HEK293T (cell line): ENCODE results near the gene C10orf71.

Experiments
- CTCF ChIA-PET: fragments of 350-600 bp; formaldehyde crosslinking; extraction: SDS; loops from one replicate; lab custom pipeline; 2021; ENCODE audit warnings: antibody characterized with exemption, inconsistent platforms; lab: Yijun Ruan, JAX
- POLR2A ChIA-PET: fragments of 350-600 bp; formaldehyde crosslinking; extraction: SDS; loops from one replicate; lab custom pipeline; 2020; ENCODE audit warnings: antibody characterized with exemption, inconsistent platforms; lab: Yijun Ruan, JAX
- DNase-seq: peaks from one replicate; pipeline ENCODE4 v3.0.0; 2012; ENCODE audit warnings: mixed read lengths; ENCODE audit errors: extremely low spot score
- ARNT ChIP-seq: fragments of 450-650 bp; IDR thresholded peaks from 2 replicates; pipeline ENCODE4 v1.6.1; 2017; ENCODE audit warnings: mild to moderate bottlenecking
- BHLHE40 ChIP-seq: fragments of 450-650 bp; IDR thresholded peaks from 2 replicates; pipeline ENCODE4 v1.6.1; 2016; ENCODE audit warnings: mild to moderate bottlenecking, moderate library complexity, borderline replicate concordance
- CTBP1 ChIP-seq: fragments of 450-650 bp; IDR thresholded peaks from 2 replicates; pipeline ENCODE4 v1.6.1; 2016; ENCODE audit warnings: borderline replicate concordance
- ELF4 ChIP-seq: fragments of 450-650 bp; IDR thresholded peaks from 2 replicates; pipeline ENCODE4 v1.6.1; 2017; ENCODE audit warnings: antibody characterized with exemption
- FOXA1 ChIP-seq: fragments of 450-650 bp; IDR thresholded peaks from 2 replicates; pipeline ENCODE4 v1.6.1; 2016; ENCODE audit warnings: mild to moderate bottlenecking
- FOXK2 ChIP-seq: fragments of 450-650 bp; IDR thresholded peaks from 2 replicates; pipeline ENCODE4 v1.6.1; 2016; ENCODE audit warnings: mild to moderate bottlenecking
- FOXM1 ChIP-seq: fragments of 450-650 bp; IDR thresholded peaks from 2 replicates; pipeline ENCODE4 v1.6.1; 2017; ENCODE audit warnings: mild to moderate bottlenecking, borderline replicate concordance
- HDGF ChIP-seq: fragments of 450-650 bp; IDR thresholded peaks from 2 replicates; pipeline ENCODE4 v1.6.1; 2017; ENCODE audit warnings: antibody characterized with exemption, borderline replicate concordance
- L3MBTL2 ChIP-seq: fragments of 450-650 bp; conservative IDR thresholded peaks from 2 replicates; pipeline ENCODE4 v1.6.1; 2016; ENCODE audit warnings: mild to moderate bottlenecking
- LEF1 ChIP-seq: fragments of 450-650 bp; IDR thresholded peaks from 2 replicates; pipeline ENCODE4 v1.6.1; 2017; ENCODE audit warnings: mild to moderate bottlenecking, borderline replicate concordance
- NFRKB ChIP-seq: fragments of 450-650 bp; IDR thresholded peaks from 2 replicates; pipeline ENCODE4 v1.6.1; 2016; ENCODE audit warnings: mild to moderate bottlenecking, moderate library complexity
- SP1 ChIP-seq: fragments of 450-650 bp; IDR thresholded peaks from 2 replicates; pipeline ENCODE4 v1.6.1; 2017
- SUZ12 ChIP-seq: fragments of 450-650 bp; IDR thresholded peaks from 2 replicates; pipeline ENCODE4 v1.6.1; 2016; ENCODE audit warnings: mild to moderate bottlenecking
- TARDBP ChIP-seq: fragments of 450-650 bp; IDR thresholded peaks from 2 replicates; pipeline ENCODE4 v1.6.1; 2016
- ZNF384 ChIP-seq: fragments of 450-650 bp; IDR thresholded peaks from 2 replicates; pipeline ENCODE4 v1.6.1; 2016
- TF ChIP-seq, protein P1 (sequence below): fragments of 450-650 bp; IDR thresholded peaks from 2 replicates; pipeline ENCODE4 v1.6.1; 2016

C10orf71 gene

DNA sequence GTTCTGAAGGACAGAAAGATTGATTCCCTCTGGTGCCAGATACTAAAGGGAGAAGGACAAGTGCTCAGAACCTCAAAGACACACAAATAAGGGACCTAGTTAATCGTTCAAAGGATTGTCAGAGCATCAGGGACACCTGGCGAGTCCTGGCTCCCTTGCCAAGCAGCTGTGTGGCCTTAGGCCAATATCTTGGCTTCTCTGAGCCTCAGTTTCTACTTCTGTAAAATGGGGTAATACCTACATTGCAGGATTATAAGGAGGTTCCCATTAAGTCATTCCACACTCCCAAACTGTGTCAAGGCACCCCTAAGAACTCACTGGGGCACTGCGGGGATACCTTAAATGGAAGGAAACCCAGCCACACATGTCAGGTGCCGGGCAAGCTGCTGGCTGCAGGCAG, 67.5 kb downstream of the C10orf71 start:
- no peak for TF ChIP-seq FOXM1
- no peak for TF ChIP-seq TARDBP
- TF ChIP-seq ELF4, result no peak

DNA sequence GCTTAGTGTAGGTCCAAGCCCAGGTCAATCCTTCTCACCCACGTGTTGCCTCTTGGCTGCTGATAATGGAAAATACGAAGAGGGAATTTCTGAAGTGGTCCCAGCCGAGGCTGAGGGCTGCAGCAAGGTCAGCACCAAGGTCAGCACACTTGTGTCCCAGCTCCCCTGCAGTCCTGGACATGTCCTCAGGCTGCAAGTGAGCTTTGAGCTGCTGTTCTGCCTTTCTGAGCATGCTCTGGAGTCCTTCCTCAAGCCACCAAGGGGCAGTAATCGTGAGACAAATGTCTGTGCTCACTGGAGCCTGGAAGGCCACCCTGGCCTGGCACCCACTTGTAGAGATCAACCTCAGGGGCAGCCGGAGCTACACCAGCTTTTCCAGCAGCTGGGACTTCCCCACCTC, 68.6 kb downstream of the C10orf71 start:
- POLR2A ChIA-PET, result no interaction called here
- TF ChIP-seq SP1 (no peak), FOXA1 (no peak), ELF4 (no peak), NFRKB (no peak), SUZ12 (no peak)
- CTCF ChIA-PET, result no interaction called here
- no peak for DNase-seq

More for the DNA sequence above, 67.5 kb downstream of the C10orf71 start:
- CTCF ChIA-PET, result interaction anchor here (0.9 kb wide), 1 partner anchor 711 kb away, joined by 3 read pairs; no protein-coding TSS in a partner anchor
- POLR2A ChIA-PET, result no interaction called here
- DNase-seq, result no peak

DNA sequence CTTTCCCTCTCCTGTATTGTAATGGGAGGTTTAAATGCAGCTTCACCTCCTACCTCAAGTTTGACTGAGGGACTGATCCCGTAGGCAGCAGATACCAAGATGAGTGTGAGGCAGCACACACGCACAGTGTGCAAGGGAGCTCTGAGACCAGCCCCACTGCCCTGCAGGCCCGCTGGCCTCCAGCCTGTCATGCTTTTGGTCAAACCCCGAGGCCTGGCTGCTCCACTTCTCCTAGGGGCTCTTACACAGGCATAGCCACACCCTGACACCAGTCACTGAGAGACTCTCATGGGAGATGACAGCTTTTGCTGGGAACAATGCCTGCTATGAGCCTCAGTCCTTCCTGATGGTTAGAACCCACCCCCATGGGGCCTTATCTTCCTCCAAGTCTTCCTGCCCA, 69.3 kb downstream of the C10orf71 start:
- POLR2A ChIA-PET, result no interaction called here
- DNase-seq, result no peak
- CTCF ChIA-PET, result no interaction called here
- TF ChIP-seq SP1 (no peak), FOXM1 (no peak), CTBP1 (no peak), L3MBTL2 (no peak), TARDBP (no peak), BHLHE40 (no peak), HDGF (no peak), SUZ12 (no peak), ARNT (no peak), LEF1 (no peak), FOXA1 (no peak), NFRKB (no peak)

DNA sequence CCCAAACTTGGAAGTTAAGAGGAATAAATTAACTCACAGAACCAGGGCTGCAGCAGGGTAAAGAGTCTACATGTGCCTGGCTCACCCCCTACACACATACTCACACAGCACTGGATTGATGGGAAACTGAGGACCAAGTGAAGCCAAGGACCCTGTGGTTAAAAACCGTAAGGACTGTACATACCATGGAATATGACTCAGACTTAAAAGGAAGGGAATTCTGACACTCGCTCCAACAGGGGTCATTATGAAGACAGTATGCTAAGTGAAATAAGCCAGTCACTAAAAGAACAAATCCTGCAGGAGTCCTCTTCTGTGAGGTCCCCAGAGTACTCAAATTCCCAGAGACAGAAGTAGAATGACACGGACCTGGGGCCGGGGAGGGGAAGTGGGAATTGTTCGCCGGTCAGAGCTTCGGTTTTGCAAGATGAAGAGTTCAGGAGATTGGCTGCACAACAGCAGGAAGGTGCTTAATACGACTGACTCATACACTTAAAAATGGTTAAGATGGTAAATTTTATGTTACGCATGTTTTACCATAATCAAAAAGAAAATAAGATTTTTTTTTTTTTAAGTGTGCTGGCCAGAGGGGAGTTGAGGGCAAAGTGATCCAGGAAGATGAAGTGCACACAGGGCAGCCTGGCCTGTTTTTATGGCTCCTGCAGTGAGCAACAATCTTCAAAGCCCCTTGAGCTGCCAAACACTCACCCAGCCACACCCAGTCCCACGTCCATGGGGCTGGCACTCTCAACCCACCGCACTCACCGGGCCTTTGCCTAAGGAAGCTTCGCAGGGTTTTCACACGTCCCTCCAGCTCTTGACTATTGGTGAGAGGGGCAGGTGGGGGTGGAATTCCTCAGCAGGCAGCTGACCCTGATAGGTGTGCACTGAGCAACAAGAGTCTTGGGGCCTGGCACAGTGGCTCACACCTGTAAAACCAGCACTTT, 70.5 kb downstream of the C10orf71 start:
- TF ChIP-seq TARDBP (no peak), SUZ12 (no peak), FOXA1 (no peak), HDGF (no peak), ELF4 (no peak), SP1 (no peak), ZNF384 (no peak), FOXM1 (no peak), FOXK2 (no peak), LEF1 (no peak), L3MBTL2 (no peak), CTBP1 (no peak), ARNT (no peak), BHLHE40 (no peak), NFRKB (no peak)
- TF ChIP-seq, protein P1, sequence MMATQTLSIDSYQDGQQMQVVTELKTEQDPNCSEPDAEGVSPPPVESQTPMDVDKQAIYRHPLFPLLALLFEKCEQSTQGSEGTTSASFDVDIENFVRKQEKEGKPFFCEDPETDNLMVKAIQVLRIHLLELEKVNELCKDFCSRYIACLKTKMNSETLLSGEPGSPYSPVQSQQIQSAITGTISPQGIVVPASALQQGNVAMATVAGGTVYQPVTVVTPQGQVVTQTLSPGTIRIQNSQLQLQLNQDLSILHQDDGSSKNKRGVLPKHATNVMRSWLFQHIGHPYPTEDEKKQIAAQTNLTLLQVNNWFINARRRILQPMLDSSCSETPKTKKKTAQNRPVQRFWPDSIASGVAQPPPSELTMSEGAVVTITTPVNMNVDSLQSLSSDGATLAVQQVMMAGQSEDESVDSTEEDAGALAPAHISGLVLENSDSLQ, result no peak
- CTCF ChIA-PET, result interaction anchor here (0.7 kb wide), 1 partner anchor 17 kb away, joined by 4 read pairs; no protein-coding TSS in a partner anchor
- DNase-seq, result no peak
- POLR2A ChIA-PET, result no interaction called here

DNA sequence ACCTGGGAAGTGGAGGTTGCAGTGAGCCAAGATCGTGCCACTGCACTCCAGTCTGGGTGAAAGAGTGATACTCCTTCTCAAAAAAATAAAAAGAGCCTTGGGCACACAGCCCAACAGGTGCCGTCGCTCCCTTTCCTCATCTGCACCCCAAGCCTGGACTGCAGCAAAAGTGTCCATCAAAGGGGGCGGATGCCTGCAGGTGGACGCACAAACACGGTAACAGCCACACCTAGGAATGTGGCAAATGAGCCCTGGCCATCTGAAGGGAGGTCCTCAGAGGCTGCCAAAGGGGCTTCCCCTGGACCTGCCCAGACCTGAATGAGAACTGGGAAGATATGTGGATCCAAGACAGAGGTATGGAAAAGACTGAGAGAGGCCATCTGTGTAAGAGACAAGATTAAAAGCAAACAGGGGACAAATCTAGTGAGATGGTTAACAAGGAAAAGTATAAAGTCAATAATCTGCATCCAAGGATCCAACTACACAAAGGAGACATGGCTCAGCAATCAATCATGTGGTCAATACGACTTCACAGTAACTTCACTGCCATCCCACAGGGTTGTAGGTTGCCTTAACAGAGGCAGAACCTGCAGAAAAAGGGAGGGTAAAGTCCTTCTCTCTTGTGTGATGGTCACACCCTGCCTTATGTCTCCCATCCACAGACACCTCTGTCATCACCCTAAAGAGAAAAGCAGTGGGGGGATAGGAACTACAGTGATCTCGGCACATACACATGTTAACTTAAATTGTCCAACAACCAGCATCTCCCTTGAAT, 71.5 kb downstream of the C10orf71 start:
- CTCF ChIA-PET, result no interaction called here
- POLR2A ChIA-PET, result no interaction called here
- DNase-seq, result no peak
- TF ChIP-seq BHLHE40 (no peak), ZNF384 (no peak), L3MBTL2 (no peak), NFRKB (no peak), FOXM1 (no peak), FOXA1 (no peak), ARNT (no peak), FOXK2 (no peak), HDGF (no peak), SUZ12 (no peak), ELF4 (no peak), TARDBP (no peak), SP1 (no peak)
- TF ChIP-seq, protein P1, result no peak

DNA sequence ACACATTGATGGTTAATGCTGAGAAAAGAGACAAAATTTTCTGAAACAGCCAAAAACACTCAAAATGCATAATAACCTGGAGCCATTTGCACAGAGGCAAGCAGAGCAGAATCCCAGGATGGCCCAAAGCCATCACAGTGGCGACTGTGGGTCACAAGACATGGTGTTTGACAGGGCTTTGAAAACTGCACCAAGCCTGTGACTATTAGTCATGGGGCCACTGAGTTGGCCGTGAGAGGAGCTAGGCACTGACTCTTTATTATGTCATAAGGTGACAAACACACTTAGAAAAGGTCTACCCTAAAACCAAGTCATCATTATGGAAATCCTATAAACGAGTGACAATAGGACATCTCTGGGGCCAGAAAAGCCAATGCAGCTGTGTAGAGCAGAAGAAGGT, 73.0 kb downstream of the C10orf71 start:
- TF ChIP-seq BHLHE40 (no peak), ZNF384 (no peak), L3MBTL2 (no peak), HDGF (no peak), TARDBP (no peak), FOXA1 (no peak), ELF4 (no peak), ARNT (no peak), LEF1 (no peak), CTBP1 (no peak), FOXM1 (no peak)
- TF ChIP-seq, protein P1, result no peak
- no peak for DNase-seq
- ChIA-PET POLR2A (no interaction called here), CTCF (no interaction called here)
